Measurements from ENCODE around the gene VOPP1.
A peak's percentile ranks its signal among the peaks of the same experiment; 100 is the strongest.
"Not testable (repeated sequence)": the region's sequence is repeated elsewhere in the genome, so short reads cannot be mapped to it uniquely, and the experiment has no call there.

The VOPP1 gene, protein sequence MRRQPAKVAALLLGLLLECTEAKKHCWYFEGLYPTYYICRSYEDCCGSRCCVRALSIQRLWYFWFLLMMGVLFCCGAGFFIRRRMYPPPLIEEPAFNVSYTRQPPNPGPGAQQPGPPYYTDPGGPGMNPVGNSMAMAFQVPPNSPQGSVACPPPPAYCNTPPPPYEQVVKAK

DNA sequence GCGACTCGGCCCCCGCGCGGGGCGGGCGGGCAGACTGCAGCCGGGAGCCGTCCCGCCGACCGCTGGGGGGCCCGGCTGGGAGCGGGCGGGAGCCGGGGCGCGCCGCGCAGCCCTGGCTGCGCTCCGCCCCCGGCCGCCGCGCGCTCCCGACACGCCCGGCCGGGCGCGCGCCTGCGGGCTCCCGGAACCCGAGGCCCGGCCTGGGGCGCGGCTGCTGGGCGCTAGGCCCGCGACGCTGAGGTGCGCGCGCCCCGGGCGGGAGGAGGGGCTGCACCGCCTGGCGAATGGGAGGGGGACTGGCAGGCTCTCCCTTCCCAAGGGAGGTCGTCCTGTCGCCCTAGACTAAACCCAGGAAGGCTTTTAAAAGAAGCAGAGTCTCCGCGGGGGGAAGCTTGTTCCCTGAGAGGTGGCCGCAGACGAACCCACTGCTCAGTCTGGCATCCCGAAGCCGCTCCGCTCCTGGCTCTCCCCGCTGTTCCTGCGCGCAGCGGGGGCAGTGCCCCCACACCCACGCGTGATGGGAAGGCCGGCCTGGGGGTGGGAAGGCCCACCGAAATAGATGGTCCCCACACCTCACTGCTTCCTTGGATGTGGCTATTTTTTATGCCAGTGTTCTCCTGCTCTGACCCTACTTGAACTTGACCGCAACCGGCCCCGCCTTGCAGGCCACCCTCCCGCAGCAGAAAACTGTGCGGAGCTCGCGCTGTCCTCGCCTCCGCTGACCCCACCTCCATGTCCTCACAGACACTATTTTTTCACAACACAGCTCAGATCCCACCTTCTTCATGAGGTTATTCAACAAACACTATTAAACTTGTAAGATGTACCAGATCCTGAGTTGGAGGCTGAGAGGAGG, at the start of gene VOPP1:
Gene VOPP1 (minus strand): TSS at position 125 of the 856 bp plus-strand sequence. CDS start 178 bp downstream, outside the sequence.
- Histone ChIP-seq H3K9me3 (ENCODE audit: insufficient read depth, low read length) (no peaks in the 10 kb centered on the region), H3K9ac (ENCODE audit: insufficient read length, low read depth) (peak within 1 kb of the TSS; percentile 93), H3K4me3 (ENCODE audit: insufficient read length, low read depth) (peak within 1 kb of the TSS; percentile 76), H3K27me3 (ENCODE audit: insufficient read depth, insufficient read length) (peaks cover 20% of the 10 kb centered on the region), H3K4me1 (ENCODE audit: insufficient read depth, insufficient read length) (peaks cover 12% of the 10 kb centered on the region), H3K36me3 (ENCODE audit: insufficient read depth, insufficient read length, low read length) (peaks cover 5% of the 10 kb centered on the region)
- TF ChIP-seq SUZ12 (IDR thresholded peaks at IDR 0.05; ENCODE audit: extremely low read depth, insufficient read depth, insufficient read length), result no peak
- no peak for TF ChIP-seq ZNF274 (IDR thresholded peaks at IDR 0.05; ENCODE audit: low read depth, low read length)
- TF ChIP-seq YY1 (IDR thresholded peaks at IDR 0.05; ENCODE audit: insufficient read depth, insufficient read length), result no peak
- peak; percentile 71 for DNase-seq (ENCODE audit: low read depth, low spot score)

DNA sequence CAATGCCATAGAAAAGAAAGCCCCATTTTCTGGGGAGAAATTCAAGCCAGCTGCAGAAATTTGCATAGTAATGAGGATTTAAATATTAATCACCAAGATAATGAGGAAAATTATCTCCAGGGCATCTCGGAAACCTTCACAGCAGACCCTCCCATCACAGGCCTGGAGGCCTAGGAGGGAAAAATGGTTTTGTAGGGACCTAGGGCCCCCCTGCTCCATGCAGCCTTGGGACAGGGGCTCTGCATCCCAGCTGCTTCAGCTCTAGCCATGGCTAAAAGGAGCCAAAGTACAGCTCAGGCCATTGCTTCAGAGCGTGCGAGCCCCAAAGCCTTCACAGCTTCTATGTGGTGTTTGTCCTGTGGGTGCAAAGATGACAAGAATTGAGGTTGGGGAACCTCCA, 46.6 kb upstream of the VOPP1 start:
- H3K27me3 ChIP-seq (ENCODE audit: insufficient read depth, insufficient read length), result no peaks in the 10 kb centered on the region
- TF ChIP-seq SUZ12 (IDR thresholded peaks at IDR 0.05; ENCODE audit: extremely low read depth, insufficient read depth, insufficient read length) (no peak), YY1 (IDR thresholded peaks at IDR 0.05; ENCODE audit: insufficient read depth, insufficient read length) (no peak), ZNF274 (IDR thresholded peaks at IDR 0.05; ENCODE audit: low read depth, low read length) (no peak)
- no peaks in the 10 kb centered on the region for H3K36me3 ChIP-seq (ENCODE audit: insufficient read depth, insufficient read length, low read length)
- no peaks in the 10 kb centered on the region for H3K4me1 ChIP-seq (ENCODE audit: insufficient read depth, insufficient read length)
- DNase-seq (ENCODE audit: low read depth, low spot score), result no peak
- H3K4me3 ChIP-seq (ENCODE audit: insufficient read length, low read depth), result no peak overlapping the region
- no peak overlapping the region for H3K9ac ChIP-seq (ENCODE audit: insufficient read length, low read depth)
- H3K9me3 ChIP-seq (ENCODE audit: insufficient read depth, low read length), result peaks cover 38% of the 10 kb centered on the region

DNA sequence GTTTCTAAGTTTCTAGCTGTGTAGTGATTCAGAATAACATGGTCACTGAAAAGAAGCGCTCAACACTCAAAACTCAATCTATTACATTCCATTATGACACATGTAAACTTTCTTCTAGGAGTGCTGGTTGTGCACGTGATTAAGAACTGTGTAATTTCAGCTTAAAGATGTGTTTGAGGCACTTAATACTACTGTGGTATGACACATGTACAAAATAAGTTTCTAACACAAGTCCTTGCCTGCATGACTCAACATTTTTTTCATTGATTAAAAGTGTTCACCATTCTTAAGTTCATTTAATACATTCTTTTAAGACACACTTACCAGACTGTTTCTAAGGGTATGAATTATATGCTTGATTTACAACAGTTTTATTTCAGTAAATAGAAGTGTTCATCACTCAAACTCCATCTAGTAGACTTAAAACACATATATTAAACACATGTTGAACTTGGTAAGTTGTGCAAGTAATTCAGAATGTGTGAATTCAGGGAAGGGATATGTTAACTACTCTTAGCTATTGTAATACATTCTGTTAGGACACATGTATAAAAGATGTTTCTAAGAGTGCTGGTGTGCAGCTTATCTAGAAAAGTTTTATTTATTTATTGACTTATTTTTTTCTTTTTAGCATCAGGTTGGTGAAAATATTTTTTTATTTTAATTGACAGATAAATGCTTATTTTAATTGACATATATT, 42.2 kb upstream of the VOPP1 start:
- not testable (repeated sequence) for H3K36me3 ChIP-seq (ENCODE audit: insufficient read depth, insufficient read length, low read length); DNase-seq (ENCODE audit: low read depth, low spot score); H3K9ac ChIP-seq (ENCODE audit: insufficient read length, low read depth); H3K4me3 ChIP-seq (ENCODE audit: insufficient read length, low read depth); H3K4me1 ChIP-seq (ENCODE audit: insufficient read depth, insufficient read length); H3K27me3 ChIP-seq (ENCODE audit: insufficient read depth, insufficient read length)
- peaks cover 18% of the 10 kb centered on the region for H3K9me3 ChIP-seq (ENCODE audit: insufficient read depth, low read length)

DNA sequence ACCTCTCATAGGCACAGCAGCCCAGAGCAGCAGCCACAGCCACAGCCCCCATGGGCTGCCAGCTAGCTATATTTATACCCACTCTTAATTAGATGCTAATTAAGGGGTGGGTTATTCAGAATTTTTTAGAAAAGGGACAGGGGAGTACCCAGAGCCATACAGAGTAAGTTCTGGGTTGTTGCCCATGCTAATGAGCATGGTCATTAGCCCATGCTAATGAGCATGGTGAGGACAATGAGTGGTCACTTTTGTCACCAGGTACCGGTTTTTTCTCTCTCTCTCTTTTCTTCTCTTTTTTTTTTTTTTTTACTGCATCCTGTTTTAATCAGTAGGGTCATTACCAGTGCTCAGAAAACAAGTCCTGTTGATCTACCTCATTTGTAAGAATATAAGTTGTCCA, 37.4 kb upstream of the VOPP1 start:
- H3K4me3 ChIP-seq (ENCODE audit: insufficient read length, low read depth); H3K36me3 ChIP-seq (ENCODE audit: insufficient read depth, insufficient read length, low read length); H3K4me1 ChIP-seq (ENCODE audit: insufficient read depth, insufficient read length); H3K9ac ChIP-seq (ENCODE audit: insufficient read length, low read depth); DNase-seq (ENCODE audit: low read depth, low spot score); H3K27me3 ChIP-seq (ENCODE audit: insufficient read depth, insufficient read length); H3K9me3 ChIP-seq (ENCODE audit: insufficient read depth, low read length): not testable (repeated sequence)

DNA sequence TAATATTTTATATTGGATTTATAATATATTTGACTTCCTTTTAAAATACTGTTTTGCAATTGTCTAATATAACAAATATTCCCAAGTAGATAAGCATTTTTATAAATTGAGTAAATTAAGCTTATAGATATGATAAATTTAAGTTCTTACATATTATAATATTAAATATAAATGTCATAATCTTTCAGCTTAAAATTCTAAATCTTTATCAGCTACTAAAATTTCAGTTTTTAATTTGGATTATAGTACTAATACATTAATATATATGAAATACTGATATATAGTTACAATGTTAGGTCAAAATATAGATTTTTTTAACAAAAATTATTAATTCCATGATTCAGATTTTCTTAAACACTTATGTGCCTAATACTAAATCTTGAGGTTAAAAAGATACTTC, 33.4 kb upstream of the VOPP1 start:
- not testable (repeated sequence) for H3K9me3 ChIP-seq (ENCODE audit: insufficient read depth, low read length); H3K27me3 ChIP-seq (ENCODE audit: insufficient read depth, insufficient read length); H3K4me1 ChIP-seq (ENCODE audit: insufficient read depth, insufficient read length); H3K4me3 ChIP-seq (ENCODE audit: insufficient read length, low read depth); DNase-seq (ENCODE audit: low read depth, low spot score); H3K36me3 ChIP-seq (ENCODE audit: insufficient read depth, insufficient read length, low read length); H3K9ac ChIP-seq (ENCODE audit: insufficient read length, low read depth)

DNA sequence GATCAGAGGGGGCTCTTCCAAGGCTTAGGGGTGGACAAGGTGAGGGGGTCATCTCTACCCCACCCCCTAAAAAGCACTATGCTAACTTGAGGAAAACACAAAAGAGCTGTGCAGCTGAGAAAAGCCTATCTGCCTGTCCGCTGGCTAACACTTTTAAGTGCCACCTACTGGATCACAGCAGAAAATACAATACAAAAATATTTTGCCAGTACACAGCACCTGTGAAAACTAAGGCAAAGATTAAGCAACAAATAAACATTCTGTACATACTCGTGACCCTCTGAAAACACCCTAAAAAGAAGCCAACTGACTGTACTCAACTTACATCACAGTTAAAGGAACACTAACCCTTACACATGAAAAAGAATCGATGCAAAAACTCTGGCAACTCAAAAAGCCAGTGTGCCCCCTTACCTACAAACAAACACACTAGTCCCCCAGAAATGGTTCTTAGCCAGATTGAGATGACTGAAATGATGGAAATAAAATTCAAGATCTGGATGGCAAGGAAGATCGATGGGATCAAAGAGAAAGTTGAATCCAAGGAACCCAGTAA, 25.7 kb upstream of the VOPP1 start:
- H3K9me3 ChIP-seq (ENCODE audit: insufficient read depth, low read length), result peaks cover 17% of the 10 kb centered on the region; the same call in 1 of the 2 replicates
- not testable (repeated sequence) for DNase-seq (ENCODE audit: low read depth, low spot score); H3K4me1 ChIP-seq (ENCODE audit: insufficient read depth, insufficient read length); H3K27me3 ChIP-seq (ENCODE audit: insufficient read depth, insufficient read length); H3K4me3 ChIP-seq (ENCODE audit: insufficient read length, low read depth); H3K9ac ChIP-seq (ENCODE audit: insufficient read length, low read depth); H3K36me3 ChIP-seq (ENCODE audit: insufficient read depth, insufficient read length, low read length)

DNA sequence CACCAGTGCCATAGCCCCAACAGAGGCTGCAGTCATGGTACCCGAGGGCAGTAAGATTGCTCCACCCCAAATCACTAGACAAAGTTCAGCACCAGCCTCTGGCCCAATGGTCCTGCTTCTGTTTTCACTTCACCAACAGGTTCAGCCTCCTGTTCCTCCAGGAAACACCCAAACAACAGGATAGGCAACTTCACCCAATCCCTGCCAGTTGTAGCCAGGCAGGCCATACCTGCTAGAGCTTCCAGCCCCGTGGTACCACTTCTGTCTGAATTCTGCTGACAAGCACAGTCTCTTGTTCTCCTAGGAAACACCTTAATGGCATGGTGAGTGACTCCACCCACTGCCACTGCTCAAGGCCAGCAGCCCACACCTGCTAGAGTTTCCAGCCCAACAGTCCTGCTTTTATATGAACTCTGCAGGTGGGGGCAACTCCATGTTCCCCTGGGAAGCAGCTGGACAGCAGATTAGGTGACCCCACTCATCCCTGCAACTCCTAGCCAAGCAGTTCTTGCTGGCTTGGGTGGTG, 25.0 kb upstream of the VOPP1 start:
- not testable (repeated sequence) for DNase-seq (ENCODE audit: low read depth, low spot score); H3K36me3 ChIP-seq (ENCODE audit: insufficient read depth, insufficient read length, low read length); H3K4me1 ChIP-seq (ENCODE audit: insufficient read depth, insufficient read length); H3K9ac ChIP-seq (ENCODE audit: insufficient read length, low read depth); H3K27me3 ChIP-seq (ENCODE audit: insufficient read depth, insufficient read length); H3K4me3 ChIP-seq (ENCODE audit: insufficient read length, low read depth)
- H3K9me3 ChIP-seq (ENCODE audit: insufficient read depth, low read length), result peaks cover 20% of the 10 kb centered on the region; the same call in 1 of the 2 replicates

Measured in NT2/D1 (cell line).